Brain microvascular endothelial cell (primary cell): ENCODE data around the gene SNRPD1.
"Not testable (repeated sequence)": the region's sequence is repeated elsewhere in the genome, so short reads cannot be mapped to it uniquely, and the experiment has no call there.

Experiments
- DNase-seq: peaks from one replicate; pipeline ENCODE4 v3.0.0-alpha.2; 2020
- H3K27ac ChIP-seq: fragments of 250-450 bp; sonication (Bioruptor Pico); 2 replicates; pipeline ENCODE4 v1.5.1; 2020; ENCODE audit warnings: mild to moderate bottlenecking, moderate library complexity
- H3K27me3 ChIP-seq: fragments of 250-450 bp; sonication (Bioruptor Pico); replicated peaks from 2 replicates; pipeline ENCODE4 v1.5.1; 2020; ENCODE audit warnings: mild to moderate bottlenecking
- H3K36me3 ChIP-seq: fragments of 250-450 bp; sonication (Bioruptor Pico); replicated peaks from 2 replicates; pipeline ENCODE4 v1.5.1; 2020; ENCODE audit warnings: mild to moderate bottlenecking
- H3K4me3 ChIP-seq: 2 replicates; pipeline ENCODE4 v1.5.1; 2011; ENCODE audit warnings: low read depth, mild to moderate bottlenecking, control low read depth, low read length, moderate library complexity
- in situ Hi-C: cut with HindIII; loops from 2 replicates; pipeline ENCODE4 v1.10.0; 2017; ENCODE audit warnings: low sequenced_read_pairs, low pct_ligation_motif_present
- TF ChIP-seq, protein P1 (sequence below): IDR thresholded peaks from 2 replicates; pipeline ENCODE4 v1.5.1; 2011; ENCODE audit warnings: low read depth, mild to moderate bottlenecking, moderate library complexity, low read length, control low read depth, inconsistent platforms; ENCODE audit errors: missing control alignments

Gene SNRPD1

DNA sequence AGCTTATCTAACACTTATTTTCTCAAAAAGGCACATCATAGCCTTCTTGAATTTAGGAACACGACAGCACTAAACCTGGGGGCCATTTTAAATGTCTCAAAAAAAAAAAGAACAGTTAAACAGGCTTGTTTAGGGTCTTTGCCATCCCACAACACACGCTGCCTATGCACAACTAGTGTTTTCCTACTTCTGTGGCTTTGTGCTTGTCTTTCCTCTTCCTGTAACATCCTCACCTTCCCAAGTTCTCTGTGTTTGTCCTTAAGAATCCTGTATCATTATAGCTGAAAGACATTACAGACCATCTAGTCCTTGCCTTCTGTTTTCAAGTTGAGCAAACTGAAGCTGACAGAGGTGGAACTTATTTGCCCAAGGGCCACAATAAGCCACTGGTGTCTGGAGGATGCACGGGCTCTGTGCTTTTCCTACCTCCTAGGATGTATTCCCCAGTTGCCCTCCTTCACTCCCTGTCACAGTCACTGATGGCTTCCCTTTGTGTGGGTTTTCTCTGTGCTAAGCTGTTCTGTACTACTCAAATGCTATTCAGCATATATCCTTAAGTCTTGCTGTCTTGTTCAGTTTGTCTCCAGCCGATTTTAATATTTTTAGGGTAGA is 22.6 kb downstream of the SNRPD1 start:
- DNase-seq: no peak
- in situ Hi-C loops: no loop called here
- Histone ChIP-seq H3K4me3 (no peak overlapping the region), H3K27ac (no peak overlapping the region), H3K27me3 (no peaks in the 10 kb centered on the region), H3K36me3 (peaks cover 7% of the 10 kb centered on the region)
- TF ChIP-seq, protein P1, sequence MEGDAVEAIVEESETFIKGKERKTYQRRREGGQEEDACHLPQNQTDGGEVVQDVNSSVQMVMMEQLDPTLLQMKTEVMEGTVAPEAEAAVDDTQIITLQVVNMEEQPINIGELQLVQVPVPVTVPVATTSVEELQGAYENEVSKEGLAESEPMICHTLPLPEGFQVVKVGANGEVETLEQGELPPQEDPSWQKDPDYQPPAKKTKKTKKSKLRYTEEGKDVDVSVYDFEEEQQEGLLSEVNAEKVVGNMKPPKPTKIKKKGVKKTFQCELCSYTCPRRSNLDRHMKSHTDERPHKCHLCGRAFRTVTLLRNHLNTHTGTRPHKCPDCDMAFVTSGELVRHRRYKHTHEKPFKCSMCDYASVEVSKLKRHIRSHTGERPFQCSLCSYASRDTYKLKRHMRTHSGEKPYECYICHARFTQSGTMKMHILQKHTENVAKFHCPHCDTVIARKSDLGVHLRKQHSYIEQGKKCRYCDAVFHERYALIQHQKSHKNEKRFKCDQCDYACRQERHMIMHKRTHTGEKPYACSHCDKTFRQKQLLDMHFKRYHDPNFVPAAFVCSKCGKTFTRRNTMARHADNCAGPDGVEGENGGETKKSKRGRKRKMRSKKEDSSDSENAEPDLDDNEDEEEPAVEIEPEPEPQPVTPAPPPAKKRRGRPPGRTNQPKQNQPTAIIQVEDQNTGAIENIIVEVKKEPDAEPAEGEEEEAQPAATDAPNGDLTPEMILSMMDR: no peak

DNA sequence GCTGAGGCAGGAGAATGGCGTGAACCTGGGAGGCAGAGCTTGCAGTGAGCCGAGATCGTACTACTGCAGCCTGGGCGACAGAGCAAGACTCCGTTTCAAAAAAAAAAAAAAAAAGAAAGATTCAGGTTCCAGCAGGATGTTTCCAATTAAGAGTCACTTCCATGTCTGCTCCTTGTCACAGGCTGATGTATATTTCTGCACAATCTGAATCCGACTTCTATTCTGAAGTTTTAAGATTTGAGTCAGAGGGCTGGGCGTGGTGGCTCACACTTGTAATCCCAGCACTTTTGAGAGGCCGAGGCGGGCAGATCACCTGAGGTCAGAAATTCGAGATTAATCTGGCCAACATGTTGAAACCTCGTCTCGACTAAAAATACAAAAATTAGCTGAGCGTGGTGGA is 24.7 kb downstream of the SNRPD1 start:
- TF ChIP-seq, protein P1: no peak
- peaks cover 2% of the 10 kb centered on the region for H3K36me3 ChIP-seq
- no peak overlapping the region for H3K4me3 ChIP-seq
- no peak overlapping the region for H3K27ac ChIP-seq
- in situ Hi-C loops: no loop called here
- H3K27me3 ChIP-seq: no peaks in the 10 kb centered on the region
- no peak for DNase-seq

DNA sequence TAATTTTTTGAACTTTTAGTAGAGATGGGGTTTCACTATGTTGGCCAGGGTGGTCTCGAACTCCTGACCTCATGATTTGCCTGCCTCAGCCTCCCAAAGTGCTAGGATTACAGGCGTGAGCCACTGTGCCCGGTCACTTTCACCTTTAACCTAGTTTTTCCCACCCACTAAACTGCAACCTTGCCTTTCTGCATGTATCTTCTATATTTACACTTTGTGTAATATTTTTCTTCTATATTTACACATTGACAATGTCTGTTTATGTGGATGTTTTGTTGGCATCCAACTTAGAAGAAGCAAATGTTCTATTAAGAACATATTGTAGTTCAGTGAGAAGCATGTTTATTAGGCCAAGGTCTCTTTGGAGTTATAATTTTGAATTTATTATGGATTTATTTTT is 26.7 kb downstream of the SNRPD1 start:
- Histone ChIP-seq H3K27ac (no peak overlapping the region), H3K36me3 (no peaks in the 10 kb centered on the region), H3K27me3 (no peaks in the 10 kb centered on the region), H3K4me3 (no peak overlapping the region)
- in situ Hi-C loops: no loop called here
- TF ChIP-seq, protein P1: no peak
- DNase-seq: no peak

GRCh38 chr18:21640375-21640774 is 28.3 kb downstream of the SNRPD1 start:
- DNase-seq, H3K4me3 ChIP-seq, in situ Hi-C loops, H3K27me3 ChIP-seq, H3K27ac ChIP-seq, H3K36me3 ChIP-seq: not testable (repeated sequence)

- Histone ChIP-seq H3K27ac (no peak overlapping the region), H3K27me3 (no peaks in the 10 kb centered on the region), H3K4me3 (no peak overlapping the region), H3K36me3 (no peaks in the 10 kb centered on the region)
- DNase-seq: no peak
- TF ChIP-seq, protein P1: no peak
- in situ Hi-C loops: no loop called here
Observed at GRCh38 chr18:21650311-21650710, 38.2 kb downstream of the SNRPD1 start.

DNA sequence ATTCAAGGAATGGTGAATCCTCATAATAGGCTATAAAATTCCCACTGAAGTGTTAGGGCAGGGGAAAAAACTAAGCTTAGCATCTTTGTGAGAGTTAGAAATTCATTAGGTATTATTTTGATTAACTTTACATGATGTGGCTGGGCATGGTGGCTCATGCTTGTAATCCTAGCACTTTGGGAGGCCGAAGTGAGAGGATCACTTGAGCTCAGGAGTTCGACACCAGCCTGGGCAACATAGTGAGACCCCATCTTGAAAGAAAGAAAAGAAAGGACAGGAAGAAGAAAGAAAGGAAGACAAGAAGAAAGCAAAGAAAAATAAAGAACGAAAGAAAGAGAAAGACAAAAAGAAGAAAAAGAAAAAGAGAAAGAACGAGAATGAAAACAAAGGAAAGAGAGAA is 40.0 kb downstream of the SNRPD1 start:
- Histone ChIP-seq H3K27me3 (no peaks in the 10 kb centered on the region), H3K36me3 (no peaks in the 10 kb centered on the region), H3K27ac (no peak overlapping the region), H3K4me3 (no peak overlapping the region)
- DNase-seq: no peak
- TF ChIP-seq, protein P1: no peak
- in situ Hi-C loops: no loop called here
